Keratinocyte (primary cell): ENCODE results near the gene SMPD2. TPM values are rescaled to one million over a fixed set of nuclear protein-coding genes. Genes with fewer than 3 reads are reported as not detected.

ENCODE experiments used
- DNase-seq: peaks from one replicate; pipeline ENCODE4 v3.0.0-alpha.2; 2011; ENCODE audit warnings: low read depth, missing footprints, low spot score
- FAIRE-seq: peaks from 2 replicates; lab custom pipeline; 2011; peaks lifted over from hg19 to GRCh38; lab: Jason Lieb, UNC
- H2AFZ ChIP-seq: 2 replicates; pipeline ENCODE4 v1.6.0; 2012; ENCODE audit warnings: low read length, control low read depth, inconsistent platforms; ENCODE audit not compliant: control insufficient read depth
- H3K27ac ChIP-seq: 2 replicates; pipeline ENCODE4 v1.5.1; 2011; ENCODE audit warnings: low read length; ENCODE audit not compliant: control insufficient read depth, insufficient read depth
- H3K27me3 ChIP-seq: 3 replicates; pipeline ENCODE4 v1.6.0; 2011; ENCODE audit warnings: low read length; ENCODE audit not compliant: control insufficient read depth, insufficient read depth; ENCODE audit errors: extremely low read depth
- H3K36me3 ChIP-seq, 2 experiments: 2 replicates in 1 of 2; 3 replicates in 1 of 2; pipeline ENCODE4 v1.5.1; 2011; ENCODE audit warnings: low read length in 2 of 2, mild to moderate bottlenecking in 1 of 2; ENCODE audit not compliant: control insufficient read depth in 2 of 2, insufficient read depth in 2 of 2; ENCODE audit errors: extremely low read depth in 1 of 2
- H3K4me1 ChIP-seq: 3 replicates; pipeline ENCODE4 v1.5.1; 2011; ENCODE audit warnings: low read length; ENCODE audit not compliant: control insufficient read depth, insufficient read depth; ENCODE audit errors: extremely low read depth
- H3K4me2 ChIP-seq: 3 replicates; pipeline ENCODE4 v1.6.0; 2011; ENCODE audit warnings: low read depth, low read length; ENCODE audit not compliant: control insufficient read depth, insufficient read depth; ENCODE audit errors: extremely low read depth
- H3K4me3 ChIP-seq, 3 experiments: fragments of 200-600 bp in 1 of 3; sonication (generic) in 1 of 3; 2 replicates in 2 of 3; 3 replicates in 1 of 3; pipeline ENCODE4 v1.5.1; 2011 to 2016; ENCODE audit warnings: low read length in 3 of 3, mild to moderate bottlenecking in 3 of 3, control low read depth in 2 of 3, inconsistent platforms in 1 of 3, low read depth in 1 of 3, mixed read lengths in 1 of 3, mixed run types in 1 of 3, moderate library complexity in 1 of 3; ENCODE audit not compliant: control insufficient read depth in 2 of 3, insufficient read depth in 2 of 3; ENCODE audit errors: extremely low read depth in 1 of 3
- H3K79me2 ChIP-seq: 2 replicates; pipeline ENCODE4 v1.6.0; 2012; ENCODE audit warnings: low read length; ENCODE audit not compliant: control insufficient read depth, insufficient read depth
- H3K9ac ChIP-seq: 3 replicates; pipeline ENCODE4 v1.6.0; 2011; ENCODE audit warnings: low read length; ENCODE audit not compliant: control insufficient read depth, insufficient read depth; ENCODE audit errors: extremely low read depth
- H3K9me1 ChIP-seq: 3 replicates; pipeline ENCODE4 v1.6.0; 2011; ENCODE audit warnings: low read length; ENCODE audit not compliant: control insufficient read depth, insufficient read depth; ENCODE audit errors: extremely low read depth
- H3K9me3 ChIP-seq: 2 replicates; pipeline ENCODE4 v1.5.1; 2012; ENCODE audit warnings: low read depth, low read length; ENCODE audit not compliant: control insufficient read depth
- H4K20me1 ChIP-seq: 3 replicates; pipeline ENCODE4 v1.6.0; 2011; ENCODE audit warnings: low read length; ENCODE audit not compliant: control insufficient read depth, insufficient read depth; ENCODE audit errors: extremely low read depth
- EZH2 ChIP-seq: IDR thresholded peaks from one replicate; pipeline ENCODE4 v1.6.1; 2012; ENCODE audit warnings: inconsistent platforms, mild to moderate bottlenecking, low read length, moderate library complexity
- dilution Hi-C: fragments of 300-500 bp; cut with MboI; formaldehyde crosslinking; loops from one replicate; pipeline ENCODE4 v1.7.0; 2020; ENCODE audit warnings: low sequenced_read_pairs; ENCODE audit not compliant: extremely low pct_ligation_motif_present
- polyA plus RNA-seq, 5 experiments: library from polyadenylated mRNA; depleted of rRNA in 3 of 5; stranded (reverse) in 3 of 5; stranded (forward) in 1 of 5; unstranded in 1 of 5; fragments of >200 nt; gene quantifications; 1 replicate in 1 of 5; 2 replicates in 3 of 5; 3 replicates in 1 of 5; pipeline versions ENCODE4 v1.2.1 to v1.2.3, GENCODE V29; 2011 to 2012; ENCODE audit warnings: missing spikeins in 2 of 5, low read depth in 1 of 5, low replicate concordance in 1 of 5
- TF ChIP-seq, protein P1 (sequence below), 3 experiments: IDR thresholded peaks in 1 of 3; conservative IDR thresholded peaks in 1 of 3; optimal IDR thresholded peaks in 1 of 3; 2 replicates in 2 of 3; 3 replicates in 1 of 3; pipeline versions ENCODE3 to v1.5.1; 2011; ENCODE audit warnings: low read length in 3 of 3, mild to moderate bottlenecking in 3 of 3, moderate library complexity in 2 of 3, control low read depth in 1 of 3, inconsistent platforms in 1 of 3; ENCODE audit not compliant: insufficient read depth in 2 of 3; ENCODE audit errors: extremely low read depth in 1 of 3

Gene SMPD2
- polyA plus RNA-seq, 1 donor (not counting 4 experiments of a cell fraction or from before 2014, with no cell fraction given), result 11.7 TPM

DNA sequence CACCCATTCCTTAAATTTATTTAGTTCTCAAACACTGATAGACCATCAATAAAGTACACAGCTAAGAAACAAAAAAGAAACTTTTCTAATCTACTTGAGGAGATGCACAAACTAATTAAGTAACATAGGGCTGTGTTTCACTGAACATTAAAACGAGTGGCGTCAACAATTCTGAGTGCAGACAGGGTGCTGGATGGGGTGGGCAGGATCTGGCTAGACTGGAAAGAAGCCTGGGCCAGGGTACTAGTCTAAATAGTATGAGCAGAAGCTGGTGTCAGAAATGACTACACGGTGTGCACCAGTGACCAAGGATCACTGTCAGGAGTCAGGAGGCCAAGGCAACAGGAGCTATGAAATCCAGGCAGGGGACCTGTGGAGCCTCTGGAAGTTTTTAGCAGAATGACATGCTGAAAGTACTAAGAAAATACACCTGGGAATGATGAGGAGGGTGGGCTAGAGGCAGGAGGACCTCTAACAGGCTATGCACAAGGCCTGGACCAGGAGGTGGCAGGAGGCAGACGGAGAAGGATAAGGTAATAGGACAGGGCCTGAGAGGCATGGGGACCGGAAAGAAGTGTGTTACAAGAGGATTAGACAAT lies 29.2 kb downstream of the SMPD2 start:
- H3K27me3 ChIP-seq, result no peaks in the 10 kb centered on the region
- H3K36me3 ChIP-seq, result peaks cover 37 to 38% of the 10 kb centered on the region in 2 experiments
- no peak overlapping the region for H3K4me2 ChIP-seq
- TF ChIP-seq EZH2, result no peak
- TF ChIP-seq, protein P1, sequence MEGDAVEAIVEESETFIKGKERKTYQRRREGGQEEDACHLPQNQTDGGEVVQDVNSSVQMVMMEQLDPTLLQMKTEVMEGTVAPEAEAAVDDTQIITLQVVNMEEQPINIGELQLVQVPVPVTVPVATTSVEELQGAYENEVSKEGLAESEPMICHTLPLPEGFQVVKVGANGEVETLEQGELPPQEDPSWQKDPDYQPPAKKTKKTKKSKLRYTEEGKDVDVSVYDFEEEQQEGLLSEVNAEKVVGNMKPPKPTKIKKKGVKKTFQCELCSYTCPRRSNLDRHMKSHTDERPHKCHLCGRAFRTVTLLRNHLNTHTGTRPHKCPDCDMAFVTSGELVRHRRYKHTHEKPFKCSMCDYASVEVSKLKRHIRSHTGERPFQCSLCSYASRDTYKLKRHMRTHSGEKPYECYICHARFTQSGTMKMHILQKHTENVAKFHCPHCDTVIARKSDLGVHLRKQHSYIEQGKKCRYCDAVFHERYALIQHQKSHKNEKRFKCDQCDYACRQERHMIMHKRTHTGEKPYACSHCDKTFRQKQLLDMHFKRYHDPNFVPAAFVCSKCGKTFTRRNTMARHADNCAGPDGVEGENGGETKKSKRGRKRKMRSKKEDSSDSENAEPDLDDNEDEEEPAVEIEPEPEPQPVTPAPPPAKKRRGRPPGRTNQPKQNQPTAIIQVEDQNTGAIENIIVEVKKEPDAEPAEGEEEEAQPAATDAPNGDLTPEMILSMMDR (optimal IDR thresholded peaks at IDR 0.05 in 1 of 3, IDR thresholded peaks at IDR 0.05 in 1 of 3, conservative IDR thresholded peaks at IDR 0.05 in 1 of 3; ENCODE audit: extremely low read depth in 1 of 3, insufficient read depth in 2 of 3, low read length in 3 of 3), result no peak
- no peak overlapping the region for H3K27ac ChIP-seq
- no peaks in the 10 kb centered on the region for H3K79me2 ChIP-seq
- no peak for FAIRE-seq
- dilution Hi-C loops, result no loop called here
- H4K20me1 ChIP-seq, result no peaks in the 10 kb centered on the region
- no peaks in the 10 kb centered on the region for H3K9me1 ChIP-seq
- H3K4me3 ChIP-seq, result no peak overlapping the region
- no peak for DNase-seq
- H3K9me3 ChIP-seq, result no peaks in the 10 kb centered on the region
- no peaks in the 10 kb centered on the region for H3K4me1 ChIP-seq
- no peak overlapping the region for H3K9ac ChIP-seq
- no peak overlapping the region for H2AFZ ChIP-seq

GRCh38 chr6:109471105-109471810 lies 30.7 kb downstream of the SMPD2 start:
- DNase-seq, result no peak
- peaks cover 37 to 42% of the 10 kb centered on the region in 2 experiments for H3K36me3 ChIP-seq
- TF ChIP-seq, protein P1 (optimal IDR thresholded peaks at IDR 0.05 in 1 of 3, IDR thresholded peaks at IDR 0.05 in 1 of 3, conservative IDR thresholded peaks at IDR 0.05 in 1 of 3; ENCODE audit: extremely low read depth in 1 of 3, insufficient read depth in 2 of 3, low read length in 3 of 3), result no peak
- TF ChIP-seq EZH2, result no peak
- no peaks in the 10 kb centered on the region for H3K9me1 ChIP-seq
- no peak for FAIRE-seq
- no peaks in the 10 kb centered on the region for H3K4me1 ChIP-seq
- H3K4me3 ChIP-seq, result no peak overlapping the region
- H3K27me3 ChIP-seq, result no peaks in the 10 kb centered on the region
- no peaks in the 10 kb centered on the region for H3K9me3 ChIP-seq
- H3K4me2 ChIP-seq, result no peak overlapping the region
- no peak overlapping the region for H3K27ac ChIP-seq
- peaks cover 2% of the 10 kb centered on the region for H3K79me2 ChIP-seq
- dilution Hi-C loops, result no loop called here
- H3K9ac ChIP-seq, result no peak overlapping the region
- no peak overlapping the region for H2AFZ ChIP-seq
- no peaks in the 10 kb centered on the region for H4K20me1 ChIP-seq
